IMR-90 (cell line): ENCODE measurements around the gene CTBP1. TPM values are rescaled to one million over a fixed set of nuclear protein-coding genes. Genes with fewer than 3 reads are reported as not detected.

Source experiments
- ATAC-seq: fragments of 200-7000 bp; cut with Tn5 transposase; 2 replicates; pipeline ENCODE4 v1.9.1; 2020; ENCODE audit warnings: low read depth, mild to moderate bottlenecking, moderate library complexity
- BruUV-seq: library from RNA; stranded (reverse); fragments of 400-500 nt; replicated peaks from 2 replicates; lab custom pipeline; 2021; lab: Mats Ljungman, UMichigan
- CTCF ChIA-PET: fragments of 300-600 bp; formaldehyde crosslinking; extraction: SDS; loops from one replicate; lab custom pipeline; 2021; ENCODE audit warnings: antibody characterized with exemption; lab: Yijun Ruan, JAX
- POLR2A ChIA-PET: fragments of 300-600 bp; sonication (Branson Sonifier 250); formaldehyde crosslinking; loops from one replicate; lab custom pipeline; 2022; ENCODE audit warnings: antibody characterized with exemption; ENCODE audit not compliant: unreplicated experiment; lab: Charles Lee
- DNase-seq: peaks from one replicate; pipeline ENCODE4 v3.0.0; 2013
- H2AFZ ChIP-seq: replicated peaks from 2 replicates; pipeline ENCODE3; 2013; ENCODE audit warnings: low read length, mild to moderate bottlenecking; ENCODE audit not compliant: poor library complexity
- H2AK5ac ChIP-seq: 2 replicates; pipeline ENCODE4 v1.6.1; 2013; ENCODE audit warnings: low read depth, low read length, inconsistent platforms
- H2AK9ac ChIP-seq: replicated peaks from 2 replicates; pipeline ENCODE3; 2013; ENCODE audit warnings: mild to moderate bottlenecking, low read depth, low read length, moderate library complexity; ENCODE audit not compliant: poor library complexity
- H2BK120ac ChIP-seq: 2 replicates; pipeline ENCODE4 v1.6.1; 2013; ENCODE audit warnings: low read depth, low read length, inconsistent platforms
- H2BK15ac ChIP-seq: 3 replicates; pipeline ENCODE4 v1.6.1; 2013; ENCODE audit warnings: low read depth, low read length, inconsistent platforms
- H2BK20ac ChIP-seq: 2 replicates; pipeline ENCODE4 v1.6.1; 2013; ENCODE audit warnings: low read depth, mild to moderate bottlenecking, inconsistent platforms, low read length, moderate library complexity
- H2BK5ac ChIP-seq: 2 replicates; pipeline ENCODE4 v1.6.1; 2013; ENCODE audit warnings: mild to moderate bottlenecking, low read depth, low read length, inconsistent platforms; ENCODE audit not compliant: poor library complexity, severe bottlenecking
- H3K14ac ChIP-seq: replicated peaks from 2 replicates; pipeline ENCODE4 v1.6.1; 2013; ENCODE audit warnings: low read depth, low read length, inconsistent platforms
- H3K18ac ChIP-seq: 2 replicates; pipeline ENCODE4 v1.6.1; 2013; ENCODE audit warnings: low read depth, low read length, control low read depth
- H3K23ac ChIP-seq: 2 replicates; pipeline ENCODE4 v1.6.1; 2013; ENCODE audit warnings: low read depth, low read length, inconsistent platforms
- H3K27ac ChIP-seq: 2 replicates; pipeline ENCODE4 v1.5.1; 2013; ENCODE audit warnings: mild to moderate bottlenecking, control low read depth, low read length; ENCODE audit not compliant: insufficient read depth
- H3K27me3 ChIP-seq: 2 replicates; pipeline ENCODE4 v1.6.1; 2013; ENCODE audit warnings: low read length; ENCODE audit not compliant: control insufficient read depth, insufficient read depth
- H3K36me3 ChIP-seq: 2 replicates; pipeline ENCODE4 v1.6.1; 2013; ENCODE audit warnings: low read length, mixed read lengths; ENCODE audit not compliant: control insufficient read depth, insufficient read depth
- H3K4ac ChIP-seq: 2 replicates; pipeline ENCODE4 v1.6.1; 2013; ENCODE audit warnings: low read depth, low read length, inconsistent platforms
- H3K4me1 ChIP-seq: 2 replicates; pipeline ENCODE4 v1.6.1; 2013; ENCODE audit warnings: low read length, mixed read lengths; ENCODE audit not compliant: control insufficient read depth, insufficient read depth
- H3K4me2 ChIP-seq: 2 replicates; pipeline ENCODE4 v1.6.1; 2013; ENCODE audit warnings: low read depth, mild to moderate bottlenecking, control low read depth, low read length, moderate library complexity
- H3K4me3 ChIP-seq: 2 replicates; pipeline ENCODE4 v1.5.1; 2013; ENCODE audit warnings: low read depth, mild to moderate bottlenecking, control low read depth, low read length, moderate library complexity; ENCODE audit not compliant: insufficient read depth
- H3K56ac ChIP-seq: 2 replicates; pipeline ENCODE4 v1.6.1; 2013; ENCODE audit warnings: low read length, inconsistent platforms; ENCODE audit not compliant: insufficient read depth; ENCODE audit errors: extremely low read depth
- H3K79me1 ChIP-seq, 2 experiments: 2 replicates each; pipeline ENCODE4 v1.6.1; 2013; ENCODE audit warnings: low read length in 2 of 2, inconsistent platforms in 1 of 2, low read depth in 1 of 2
- H3K9ac ChIP-seq: 2 replicates; pipeline ENCODE4 v1.6.1; 2013; ENCODE audit warnings: low read depth, low read length, control low read depth
- H3K9me1 ChIP-seq: 2 replicates; pipeline ENCODE4 v1.6.1; 2013; ENCODE audit warnings: low read length, inconsistent platforms; ENCODE audit not compliant: insufficient read depth
- H3K9me3 ChIP-seq: 2 replicates; pipeline ENCODE4 v1.6.1; 2013; ENCODE audit warnings: low read length; ENCODE audit not compliant: control insufficient read depth, insufficient read depth
- H4K20me1 ChIP-seq: 2 replicates; pipeline ENCODE4 v1.6.1; 2013; ENCODE audit warnings: low read length, inconsistent platforms; ENCODE audit not compliant: insufficient read depth
- H4K5ac ChIP-seq: 2 replicates; pipeline ENCODE4 v1.6.1; 2013; ENCODE audit warnings: mild to moderate bottlenecking, low read depth, low read length, control low read depth
- H4K8ac ChIP-seq, 2 experiments: 2 replicates each; pipeline ENCODE4 v1.6.1; 2013; ENCODE audit warnings: low read depth in 2 of 2, low read length in 2 of 2, control low read depth in 1 of 2, inconsistent platforms in 1 of 2
- H4K91ac ChIP-seq: 2 replicates; pipeline ENCODE4 v1.6.1; 2013; ENCODE audit warnings: low read depth, low read length, inconsistent platforms; ENCODE audit not compliant: insufficient read depth
- MAFK ChIP-seq: IDR thresholded peaks from 2 replicates; pipeline ENCODE4 v1.6.1; 2012; ENCODE audit warnings: low read depth, low read length, improper control_type of control experiment
- MXI1 ChIP-seq: IDR thresholded peaks from 2 replicates; pipeline ENCODE4 v1.6.1; 2012; ENCODE audit warnings: low read depth, mild to moderate bottlenecking, low read length, moderate library complexity, borderline replicate concordance
- WGBS, 2 experiments: methylation state at CpG; one replicate each; pipeline versions ENCODE4 v1.1.5 to v1.1.7; 2013; ENCODE audit warnings: missing lambda C conversion rate in 2 of 2; ENCODE audit not compliant: insufficient read length in 1 of 2; ENCODE audit errors: extremely low coverage in 2 of 2; 5-methylcytosine and 5-hydroxymethylcytosine counted together
- dilution Hi-C: fragments of 300-500 bp; cut with HindIII; formaldehyde crosslinking; loops from one replicate; pipeline ENCODE4 v1.14.3; 2018; ENCODE audit warnings: low sequenced_read_pairs; ENCODE audit not compliant: unreplicated experiment
- in situ Hi-C: fragments of 300-500 bp; cut with MboI; formaldehyde crosslinking; loops from 3 replicates; pipeline ENCODE4 v1.14.3; 2019; ENCODE audit warnings: low sequenced_read_pairs, inconsistent platforms, mixed read lengths
- intact Hi-C: fragments of 100-400 bp; cut with micrococcal nuclease; formaldehyde crosslinking; loops from 2 replicates; pipeline ENCODE4 v1.10.0; 2022
- polyA plus RNA-seq, 3 experiments: library from polyadenylated mRNA; depleted of rRNA; stranded (reverse); fragments of >200 nt; gene quantifications; 2 replicates each; pipeline ENCODE4 v1.2.3, GENCODE V29; 2012; ENCODE audit warnings: low replicate concordance in 1 of 3
- total RNA-seq: library from RNA; depleted of rRNA; stranded (reverse); fragments of >200 nt; gene quantifications from 2 replicates; pipeline ENCODE4 v1.2.3, GENCODE V29; 2012

CTBP1 gene
- total and polyA plus RNA-seq, 2 of the 4 experiments (the other 2 are of a cell fraction) = 147 to 212 TPM

- H4K20me1 ChIP-seq = no peaks in the 10 kb centered on the region
- no peak overlapping the region for H3K4me2 ChIP-seq
Measured at GRCh38 chr4:1204828-1205585, 43.9 kb downstream of the CTBP1 start.

More at GRCh38 chr4:1204828-1205585, 43.9 kb downstream of the CTBP1 start:
- Histone ChIP-seq H3K36me3 (peaks cover 3% of the 10 kb centered on the region; the same call in 1 of the 2 replicates), H3K4me3 (no peak overlapping the region), H4K5ac (no peak overlapping the region; the same call in 1 of the 2 replicates), H4K8ac (no peak overlapping the region), H2AK9ac (peak overlapping the region; percentile 17), H3K56ac (no peak overlapping the region), H3K27ac (no peak overlapping the region), H3K79me1 (peaks cover under 1 to 37% of the 10 kb centered on the region in 2 experiments; a peak in 2 of 4 replicates), H3K4ac (peak overlapping the region; percentile 46), H2BK120ac (peak overlapping the region; percentile 47; the same call in 1 of the 2 replicates), H3K9me1 (peaks cover 30% of the 10 kb centered on the region), H3K9me3 (no peaks in the 10 kb centered on the region), H2BK20ac (0 out of 2 replicates have a peak overlapping the region, but pooled peaks have one; percentile 56), H2AK5ac (peak overlapping the region; percentile 57), H3K18ac (no peak overlapping the region), H2BK5ac (no peak overlapping the region), H3K9ac (no peak overlapping the region), H4K91ac (peak overlapping the region; percentile 54; the same call in 1 of the 2 replicates), H3K27me3 (no peaks in the 10 kb centered on the region), H2AFZ (no peak overlapping the region), H2BK15ac (peak overlapping the region; percentile 22; the same call in 1 of the 3 replicates), H3K23ac (no peak overlapping the region), H3K14ac (no peak overlapping the region), H3K4me1 (peaks cover 51% of the 10 kb centered on the region)
- ATAC-seq (no peak), DNase-seq (no peak)
- in situ Hi-C loops (no loop called here), intact Hi-C loops (loop anchor here (5.0 kb wide), 1 partner anchor 38 kb away; no protein-coding TSS in a partner anchor), dilution Hi-C loops (no loop called here)
- TF ChIP-seq MAFK (no peak), MXI1 (no peak)
- ChIA-PET CTCF (no interaction called here), POLR2A (no interaction called here)
- WGBS, 2 experiments = 95% methylated on average over 11 of the region's 25 CpGs; no CpG with 5 or more reads in 1 of the 2 experiments
- no TSS peak for BruUV-seq
